ENCODE data around the gene LDB3.

Gene LDB3

DNA sequence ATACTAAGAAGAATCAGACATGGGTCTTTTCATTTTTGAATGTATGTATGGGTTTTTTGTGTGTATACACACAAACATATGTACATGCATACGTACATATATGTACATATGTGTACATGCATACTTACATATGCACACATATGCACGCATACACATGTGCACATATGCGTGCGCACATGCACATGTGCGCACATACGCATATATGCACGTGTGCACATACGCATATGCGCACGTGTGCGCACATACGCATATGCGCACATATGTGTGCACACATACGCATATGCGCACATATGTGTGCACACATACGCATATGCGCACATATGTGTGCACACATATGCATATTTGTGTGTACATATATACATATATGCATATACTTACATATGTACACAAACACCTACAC is 83.2 kb downstream of the LDB3 start:
- H3K9me3 ChIP-seq (ENCODE audit: control insufficient read depth, insufficient read depth, low read length), result no peaks in the 10 kb centered on the region
- no peak overlapping the region for H3K4me3 ChIP-seq (ENCODE audit: low read length)
- peaks cover 45% of the 10 kb centered on the region for H3K27me3 ChIP-seq (ENCODE audit: control insufficient read depth, low read length)
- TF ChIP-seq, protein P1, sequence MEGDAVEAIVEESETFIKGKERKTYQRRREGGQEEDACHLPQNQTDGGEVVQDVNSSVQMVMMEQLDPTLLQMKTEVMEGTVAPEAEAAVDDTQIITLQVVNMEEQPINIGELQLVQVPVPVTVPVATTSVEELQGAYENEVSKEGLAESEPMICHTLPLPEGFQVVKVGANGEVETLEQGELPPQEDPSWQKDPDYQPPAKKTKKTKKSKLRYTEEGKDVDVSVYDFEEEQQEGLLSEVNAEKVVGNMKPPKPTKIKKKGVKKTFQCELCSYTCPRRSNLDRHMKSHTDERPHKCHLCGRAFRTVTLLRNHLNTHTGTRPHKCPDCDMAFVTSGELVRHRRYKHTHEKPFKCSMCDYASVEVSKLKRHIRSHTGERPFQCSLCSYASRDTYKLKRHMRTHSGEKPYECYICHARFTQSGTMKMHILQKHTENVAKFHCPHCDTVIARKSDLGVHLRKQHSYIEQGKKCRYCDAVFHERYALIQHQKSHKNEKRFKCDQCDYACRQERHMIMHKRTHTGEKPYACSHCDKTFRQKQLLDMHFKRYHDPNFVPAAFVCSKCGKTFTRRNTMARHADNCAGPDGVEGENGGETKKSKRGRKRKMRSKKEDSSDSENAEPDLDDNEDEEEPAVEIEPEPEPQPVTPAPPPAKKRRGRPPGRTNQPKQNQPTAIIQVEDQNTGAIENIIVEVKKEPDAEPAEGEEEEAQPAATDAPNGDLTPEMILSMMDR (IDR thresholded peaks at IDR 0.05; ENCODE audit: low read depth, low read length, poor library complexity, severe bottlenecking), result no peak
- TF ChIP-seq EZH2phosphoT487 (IDR thresholded peaks at IDR 0.05; ENCODE audit: borderline replicate concordance, low read length), result no peak
- H3K36me3 ChIP-seq (ENCODE audit: control insufficient read depth, low read length), result no peaks in the 10 kb centered on the region
- H3K27ac ChIP-seq (ENCODE audit: low read depth, low read length), result no peak overlapping the region
- H3K4me2 ChIP-seq (ENCODE audit: low read length), result no peak overlapping the region
- H3K4me1 ChIP-seq (ENCODE audit: control insufficient read depth, low read length), result peaks cover 11% of the 10 kb centered on the region
- H3K9me2 ChIP-seq (replicated peaks; ENCODE audit: control insufficient read depth, low read length), result no peaks in the 10 kb centered on the region
- H4K20me1 ChIP-seq (ENCODE audit: control insufficient read depth, insufficient read depth, low read depth, low read length), result 0 out of 2 replicates have a peak, but pooled peaks cover 3% of the 10 kb centered on the region
- H3F3A ChIP-seq (ENCODE audit: control insufficient read depth, insufficient read depth), result no peaks in the 10 kb centered on the region
- H3K79me2 ChIP-seq (ENCODE audit: control insufficient read depth, low read length), result no peaks in the 10 kb centered on the region

DNA sequence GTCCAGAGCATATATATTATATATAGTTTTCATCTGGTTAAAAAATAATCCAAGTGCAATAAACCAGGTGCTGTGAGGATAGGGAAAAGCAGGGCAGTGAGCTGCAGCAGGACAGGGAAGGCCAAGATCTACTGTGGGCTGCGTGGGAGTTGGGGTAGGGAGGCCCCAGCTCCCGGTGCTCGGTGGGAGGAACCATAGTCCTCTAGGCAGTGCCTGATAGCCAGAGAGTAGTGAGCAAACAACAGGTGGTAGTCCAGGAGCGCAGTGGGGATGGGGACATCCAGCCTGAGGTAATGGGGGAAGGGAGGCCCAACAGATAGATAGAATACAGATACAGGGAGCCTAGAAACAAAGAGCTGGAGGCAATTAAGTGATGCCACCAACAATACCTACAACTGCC is 84.0 kb downstream of the LDB3 start:
- Histone ChIP-seq H3K27me3 (ENCODE audit: control insufficient read depth, low read length) (peaks cover 51% of the 10 kb centered on the region), H3K4me2 (ENCODE audit: low read length) (no peak overlapping the region)

DNA sequence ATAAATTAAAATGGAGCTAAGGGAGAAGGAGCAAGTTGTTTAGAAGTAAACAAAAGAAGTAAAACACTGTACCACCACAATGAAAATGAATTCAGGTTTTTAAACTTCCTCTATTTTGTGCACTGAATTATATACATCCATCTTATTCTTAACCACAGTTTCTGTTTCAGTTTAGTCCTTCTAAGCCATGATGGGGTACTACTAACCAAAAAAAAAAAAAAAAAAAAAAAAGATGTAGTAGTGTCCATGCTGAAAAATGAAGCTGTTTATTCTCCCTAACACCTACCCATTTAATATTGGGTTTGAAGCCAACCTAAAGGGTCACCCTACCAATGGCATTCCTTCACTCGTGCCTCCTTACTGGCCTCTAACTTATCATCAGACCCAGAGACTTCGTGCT is 84.7 kb downstream of the LDB3 start:
- H3K9me3 ChIP-seq (ENCODE audit: control insufficient read depth, insufficient read depth, low read length), result no peaks in the 10 kb centered on the region
- H3K79me2 ChIP-seq (ENCODE audit: control insufficient read depth, low read length), result no peaks in the 10 kb centered on the region
- no peak overlapping the region for H3K4me2 ChIP-seq (ENCODE audit: low read length)
- no peak overlapping the region for H3K27ac ChIP-seq (ENCODE audit: low read depth, low read length)
- peaks cover 58% of the 10 kb centered on the region for H3K27me3 ChIP-seq (ENCODE audit: control insufficient read depth, low read length)
- TF ChIP-seq, protein P1 (IDR thresholded peaks at IDR 0.05; ENCODE audit: low read depth, low read length, poor library complexity, severe bottlenecking), result no peak
- no peak for TF ChIP-seq EZH2phosphoT487 (IDR thresholded peaks at IDR 0.05; ENCODE audit: borderline replicate concordance, low read length)
- no peaks in the 10 kb centered on the region for H3K36me3 ChIP-seq (ENCODE audit: control insufficient read depth, low read length)
- 0 out of 2 replicates have a peak, but pooled peaks cover 3% of the 10 kb centered on the region for H3F3A ChIP-seq (ENCODE audit: control insufficient read depth, insufficient read depth)
- H3K4me1 ChIP-seq (ENCODE audit: control insufficient read depth, low read length), result peaks cover 5% of the 10 kb centered on the region
- no peak overlapping the region for H3K4me3 ChIP-seq (ENCODE audit: low read length)
- no peaks in the 10 kb centered on the region for H3K9me2 ChIP-seq (replicated peaks; ENCODE audit: control insufficient read depth, low read length)
- 0 out of 2 replicates have a peak, but pooled peaks cover 5% of the 10 kb centered on the region for H4K20me1 ChIP-seq (ENCODE audit: control insufficient read depth, insufficient read depth, low read depth, low read length)

More for the DNA sequence above, 84.0 kb downstream of the LDB3 start:
- TF ChIP-seq, protein P1 (IDR thresholded peaks at IDR 0.05; ENCODE audit: low read depth, low read length, poor library complexity, severe bottlenecking), result no peak
- TF ChIP-seq EZH2phosphoT487 (IDR thresholded peaks at IDR 0.05; ENCODE audit: borderline replicate concordance, low read length), result no peak
- H3K4me1 ChIP-seq (ENCODE audit: control insufficient read depth, low read length), result peaks cover 11% of the 10 kb centered on the region
- no peak overlapping the region for H3K4me3 ChIP-seq (ENCODE audit: low read length)
- 0 out of 2 replicates have a peak, but pooled peaks cover 4% of the 10 kb centered on the region for H4K20me1 ChIP-seq (ENCODE audit: control insufficient read depth, insufficient read depth, low read depth, low read length)
- H3F3A ChIP-seq (ENCODE audit: control insufficient read depth, insufficient read depth), result no peaks in the 10 kb centered on the region
- H3K27ac ChIP-seq (ENCODE audit: low read depth, low read length), result no peak overlapping the region
- no peaks in the 10 kb centered on the region for H3K9me2 ChIP-seq (replicated peaks; ENCODE audit: control insufficient read depth, low read length)
- H3K9me3 ChIP-seq (ENCODE audit: control insufficient read depth, insufficient read depth, low read length), result no peaks in the 10 kb centered on the region
- no peaks in the 10 kb centered on the region for H3K79me2 ChIP-seq (ENCODE audit: control insufficient read depth, low read length)
- H3K36me3 ChIP-seq (ENCODE audit: control insufficient read depth, low read length), result no peaks in the 10 kb centered on the region

All from DOHH2 (cell line).